Esophagus muscularis mucosa (tissue), 4 donors: Measurements from ENCODE around the gene PDLIM5. TPM values are rescaled to one million over a fixed set of nuclear protein-coding genes. Genes with fewer than 3 reads are reported as not detected.
A peak's percentile ranks its signal among the peaks of the same experiment; 100 is the strongest.

ENCODE experiments used
- DNase-seq: peaks from one replicate; pipeline ENCODE4 v3.0.0-alpha.2; 2017; ENCODE audit errors: extremely low spot score
- H3K27ac ChIP-seq, 4 donors: fragments of 200-600 bp; sonication (generic); replicated peaks in 1 of 4; 1 replicate in 3 of 4; 2 replicates in 1 of 4; pipeline ENCODE4 v1.5.1; 2016 to 2019; ENCODE audit warnings: mild to moderate bottlenecking in 1 of 4
- H3K27me3 ChIP-seq, 4 donors: fragments of 200-600 bp; sonication (generic); one replicate each; pipeline versions ENCODE4 v1.5.1 to v1.6.0; 2016 to 2019
- H3K36me3 ChIP-seq, 4 donors: fragments of 200-600 bp; sonication (generic); one replicate each; pipeline ENCODE4 v1.5.1; 2016 to 2019
- H3K4me1 ChIP-seq, 4 donors: fragments of 200-600 bp; sonication (generic); one replicate each; pipeline ENCODE4 v1.5.1; 2016 to 2019
- H3K4me3 ChIP-seq, 4 donors: fragments of 200-600 bp; sonication (generic); 1 replicate in 2 of 4; 2 replicates in 2 of 4; pipeline ENCODE4 v1.5.1; 2016 to 2019; ENCODE audit warnings: mild to moderate bottlenecking in 4 of 4, moderate library complexity in 1 of 4
- H3K9me3 ChIP-seq, 4 donors: fragments of 200-600 bp; sonication (generic); 1 replicate in 3 of 4; 2 replicates in 1 of 4; pipeline ENCODE4 v1.5.1; 2016 to 2019
- CTCF ChIP-seq, 3 experiments: fragments of 200-600 bp in 2 of 3; fragments of 450-650 bp in 1 of 3; sonication (generic) in 2 of 3; IDR thresholded peaks; one replicate each; pipeline ENCODE4 v1.5.1; 2017 to 2019; ENCODE audit warnings: antibody characterized with exemption in 3 of 3, mild to moderate bottlenecking in 2 of 3, moderate library complexity in 1 of 3
- EP300 ChIP-seq: sonication (generic); formaldehyde crosslinking; IDR thresholded peaks from one replicate; pipeline ENCODE4 v1.6.1; 2017; ENCODE audit warnings: antibody characterized with exemption
- POLR2A ChIP-seq: fragments of 450-650 bp; IDR thresholded peaks from one replicate; pipeline ENCODE4 v1.6.1; 2017; ENCODE audit warnings: antibody characterized with exemption, moderate library complexity, mild to moderate bottlenecking, low read depth
- POLR2AphosphoS5 ChIP-seq, 2 donors: sonication (generic); formaldehyde crosslinking; IDR thresholded peaks; one replicate each; pipeline ENCODE4 v1.6.1; 2017; ENCODE audit warnings: antibody characterized with exemption in 2 of 2
- WGBS: methylation state at CpG from one replicate; pipeline ENCODE4 v1.1.5; 2018; 5-methylcytosine and 5-hydroxymethylcytosine counted together
- intact Hi-C: fragments of 100-400 bp; cut with DNase I; formaldehyde crosslinking; loops from one replicate; pipeline ENCODE4 v1.15.1; 2023
- total RNA-seq, 4 donors: library from RNA; depleted of rRNA; stranded (reverse); fragments of >200 nt; gene quantifications; one replicate each; pipeline versions ENCODE4 v1.1.0 to v1.2.1, GENCODE V29; 2016

PDLIM5 gene
- total RNA-seq, 4 donors from 2014 or later: 138 to 160 (median 146) TPM

GRCh38 chr4:94671113-94671512 is 219.4 kb downstream of the PDLIM5 start:
- no peak for DNase-seq
- Histone ChIP-seq H3K36me3 (peaks cover 0 to 20% (median 8%) of the 10 kb centered on the region in 4 donors), H3K27ac (no peak overlapping the region), H3K27me3 (no peaks in the 10 kb centered on the region), H3K4me1 (no peaks in the 10 kb centered on the region), H3K4me3 (no peak overlapping the region), H3K9me3 (no peaks in the 10 kb centered on the region)
- WGBS: 93% methylated on average over 5 of the region's 5 CpGs
- no peak for TF ChIP-seq CTCF (IDR thresholded peaks at IDR 0.05)
- no peak for TF ChIP-seq EP300
- TF ChIP-seq POLR2AphosphoS5 (IDR thresholded peaks at IDR 0.05): no peak
- no peak for TF ChIP-seq POLR2A
- intact Hi-C loops: no loop called here

- Histone ChIP-seq H3K4me1 (peaks cover 0 to 15% (median 10%) of the 10 kb centered on the region in 4 donors), H3K9me3 (no peaks in the 10 kb centered on the region), H3K27me3 (no peaks in the 10 kb centered on the region), H3K27ac (no peak overlapping the region), H3K4me3 (no peak overlapping the region), H3K36me3 (peaks cover 0 to 7% (median 2%) of the 10 kb centered on the region in 4 donors)
- TF ChIP-seq POLR2A (no peak), EP300 (no peak), POLR2AphosphoS5 (IDR thresholded peaks at IDR 0.05) (no peak), CTCF (IDR thresholded peaks at IDR 0.05) (no peak)
- intact Hi-C loops: no loop called here
- DNase-seq: no peak
- WGBS: 95% methylated on average over 2 of the region's 2 CpGs
Observed at GRCh38 chr4:94673961-94674360, 222.2 kb downstream of the PDLIM5 start.

- intact Hi-C loops: no loop called here
- Histone ChIP-seq H3K27ac (no peak overlapping the region), H3K27me3 (no peaks in the 10 kb centered on the region), H3K4me1 (peaks cover 0 to 15% (median 10%) of the 10 kb centered on the region in 4 donors), H3K4me3 (no peak overlapping the region), H3K36me3 (no peaks in the 10 kb centered on the region), H3K9me3 (no peaks in the 10 kb centered on the region)
- 65% methylated on average over 2 of the region's 2 CpGs for WGBS
- TF ChIP-seq POLR2AphosphoS5 (IDR thresholded peaks at IDR 0.05) (peak in 1 of 2 donors; percentile 14), EP300 (no peak), CTCF (IDR thresholded peaks at IDR 0.05) (no peak)
- no peak for DNase-seq
Observed at GRCh38 chr4:94676970-94677369, 225.2 kb downstream of the PDLIM5 start.

GRCh38 chr4:94678896-94679295 is 227.2 kb downstream of the PDLIM5 start:
- DNase-seq: no peak

More at GRCh38 chr4:94678896-94679295, 227.2 kb downstream of the PDLIM5 start:
- H3K9me3 ChIP-seq: no peaks in the 10 kb centered on the region
- peaks cover 0 to 15% (median 10%) of the 10 kb centered on the region in 4 donors for H3K4me1 ChIP-seq
- no peak overlapping the region for H3K27ac ChIP-seq
- no peak for TF ChIP-seq POLR2AphosphoS5 (IDR thresholded peaks at IDR 0.05)
- no peak for TF ChIP-seq POLR2A
- no peak for TF ChIP-seq EP300
- no peak for TF ChIP-seq CTCF (IDR thresholded peaks at IDR 0.05)
- H3K27me3 ChIP-seq: no peaks in the 10 kb centered on the region
- no peaks in the 10 kb centered on the region for H3K36me3 ChIP-seq
- intact Hi-C loops: no loop called here
- no peak overlapping the region for H3K4me3 ChIP-seq
